Upper lobe of left lung (tissue), 6 donors: Measurements from ENCODE around the gene GALK1. TPM values are rescaled to one million over a fixed set of nuclear protein-coding genes. Genes with fewer than 3 reads are reported as not detected.
"Not testable (repeated sequence)": the region's sequence is repeated elsewhere in the genome, so short reads cannot be mapped to it uniquely, and the experiment has no call there.

Source experiments
- ATAC-seq, 2 donors: fragments of 200-7000 bp; cut with Tn5 transposase; one replicate each; pipeline ENCODE4 v1.9.1; 2022; ENCODE audit warnings: mild to moderate bottlenecking in 2 of 2, moderate library complexity in 2 of 2; ENCODE audit not compliant: low FRiP score in 2 of 2
- DNase-seq, 2 donors: peaks; one replicate each; pipeline ENCODE4 v3.0.0-alpha.2; 2019 to 2020
- H3K27ac ChIP-seq, 4 donors: fragments of 200-600 bp; sonication (generic); one replicate each; pipeline ENCODE4 v1.5.1; 2016 to 2019
- H3K27me3 ChIP-seq, 4 donors: fragments of 200-600 bp; sonication (generic); one replicate each; pipeline ENCODE4 v1.5.1; 2017 to 2019
- H3K36me3 ChIP-seq, 4 donors: fragments of 200-600 bp; sonication (generic); one replicate each; pipeline ENCODE4 v1.5.1; 2016 to 2019
- H3K4me1 ChIP-seq, 4 donors: fragments of 200-600 bp; sonication (generic); one replicate each; pipeline ENCODE4 v1.5.1; 2018 to 2019
- H3K4me3 ChIP-seq, 4 donors: fragments of 200-600 bp; sonication (generic); one replicate each; pipeline ENCODE4 v1.5.1; 2017 to 2019; ENCODE audit warnings: mild to moderate bottlenecking in 2 of 4, moderate library complexity in 1 of 4
- H3K9me3 ChIP-seq, 4 donors: fragments of 200-600 bp; sonication (generic); one replicate each; pipeline ENCODE4 v1.5.1; 2018 to 2019
- EP300 ChIP-seq, 4 donors: sonication (generic); formaldehyde crosslinking; IDR thresholded peaks; one replicate each; pipeline ENCODE4 v1.5.1; 2017; ENCODE audit warnings: antibody characterized with exemption in 4 of 4, control low read depth in 2 of 4
- POLR2A ChIP-seq, 4 donors: fragments of 450-650 bp; IDR thresholded peaks; one replicate each; pipeline ENCODE4 v1.5.1; 2016 to 2017; ENCODE audit warnings: antibody characterized with exemption in 4 of 4, mild to moderate bottlenecking in 2 of 4
- POLR2AphosphoS5 ChIP-seq, 2 donors: sonication (generic); formaldehyde crosslinking; IDR thresholded peaks; one replicate each; pipeline ENCODE4 v1.5.1; 2017; ENCODE audit warnings: antibody characterized with exemption in 2 of 2
- WGBS, 2 donors: methylation state at CpG; one replicate each; pipeline ENCODE4 v1.1.5; 2017 to 2018; 5-methylcytosine and 5-hydroxymethylcytosine counted together
- total RNA-seq, 6 donors: library from RNA; depleted of rRNA in 4 of 6; stranded (reverse); fragments of >200 nt in 4 of 6; gene quantifications; one replicate each; pipeline versions ENCODE4 v1.1.0 to v1.2.1, GENCODE V29; 2016 to 2021
- TF ChIP-seq, protein P1 (sequence below), 6 experiments: fragments of 450-650 bp in 4 of 6; fragments of 200-600 bp in 2 of 6; sonication (generic) in 2 of 6; IDR thresholded peaks; one replicate each; pipeline ENCODE4 v1.5.1; 2016 to 2019; ENCODE audit warnings: antibody characterized with exemption in 6 of 6
- donor health status: DM: no; HTN: no; CAD: no; lungs with moderate emphysema.
- donor health status: DM: no; HTN: yes; CAD: no; lungs with severe emphysema.

GALK1 gene
- total RNA-seq, 6 donors from 2014 or later = 18.9 to 65.7 (median 40.6) TPM

DNA sequence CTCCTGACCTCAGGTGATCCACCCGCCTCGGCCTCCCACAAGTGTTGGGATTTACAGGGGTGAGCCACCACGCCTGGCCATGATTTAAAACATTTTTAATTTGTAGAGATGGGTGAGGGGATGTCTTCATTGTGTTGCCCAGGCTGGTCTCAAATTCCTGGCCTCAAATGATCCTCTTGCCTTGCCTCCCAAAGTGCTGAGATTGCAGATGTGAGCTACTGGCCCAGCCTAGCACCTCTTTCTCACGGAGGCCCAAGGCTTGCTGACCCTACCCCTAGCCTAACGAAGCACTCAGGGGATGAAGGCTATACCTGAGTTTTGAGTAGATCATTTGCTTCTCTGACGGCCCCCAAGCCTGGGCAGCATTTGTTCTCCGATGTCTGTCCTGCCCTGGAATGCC is 46.2 kb upstream of the GALK1 start:
- no peaks in the 10 kb centered on the region for H3K4me1 ChIP-seq
- DNase-seq (no peak), ATAC-seq (no peak)
- H3K9me3 ChIP-seq = no peaks in the 10 kb centered on the region
- peaks cover 19 to 68% (median 60%) of the 10 kb centered on the region in 4 donors for H3K36me3 ChIP-seq
- TF ChIP-seq POLR2AphosphoS5 (IDR thresholded peaks at IDR 0.05) = no peak
- TF ChIP-seq POLR2A (IDR thresholded peaks at IDR 0.05) = no peak
- TF ChIP-seq, protein P1, sequence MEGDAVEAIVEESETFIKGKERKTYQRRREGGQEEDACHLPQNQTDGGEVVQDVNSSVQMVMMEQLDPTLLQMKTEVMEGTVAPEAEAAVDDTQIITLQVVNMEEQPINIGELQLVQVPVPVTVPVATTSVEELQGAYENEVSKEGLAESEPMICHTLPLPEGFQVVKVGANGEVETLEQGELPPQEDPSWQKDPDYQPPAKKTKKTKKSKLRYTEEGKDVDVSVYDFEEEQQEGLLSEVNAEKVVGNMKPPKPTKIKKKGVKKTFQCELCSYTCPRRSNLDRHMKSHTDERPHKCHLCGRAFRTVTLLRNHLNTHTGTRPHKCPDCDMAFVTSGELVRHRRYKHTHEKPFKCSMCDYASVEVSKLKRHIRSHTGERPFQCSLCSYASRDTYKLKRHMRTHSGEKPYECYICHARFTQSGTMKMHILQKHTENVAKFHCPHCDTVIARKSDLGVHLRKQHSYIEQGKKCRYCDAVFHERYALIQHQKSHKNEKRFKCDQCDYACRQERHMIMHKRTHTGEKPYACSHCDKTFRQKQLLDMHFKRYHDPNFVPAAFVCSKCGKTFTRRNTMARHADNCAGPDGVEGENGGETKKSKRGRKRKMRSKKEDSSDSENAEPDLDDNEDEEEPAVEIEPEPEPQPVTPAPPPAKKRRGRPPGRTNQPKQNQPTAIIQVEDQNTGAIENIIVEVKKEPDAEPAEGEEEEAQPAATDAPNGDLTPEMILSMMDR (IDR thresholded peaks at IDR 0.05) = no peak
- no peak for TF ChIP-seq EP300 (IDR thresholded peaks at IDR 0.05)
- 95% methylated on average over 7 of the region's 7 CpGs for WGBS, 2 donors
- no peaks in the 10 kb centered on the region for H3K27me3 ChIP-seq
- H3K4me3 ChIP-seq = no peak overlapping the region
- H3K27ac ChIP-seq = no peak overlapping the region

GRCh38 chr17:75810756-75811155 is 45.8 kb upstream of the GALK1 start:
- 95 to 97% methylated on average over 11 of the region's 11 CpGs for WGBS, 2 donors
- H3K9me3 ChIP-seq, H3K27ac ChIP-seq, H3K4me3 ChIP-seq, DNase-seq, ATAC-seq, H3K27me3 ChIP-seq, H3K4me1 ChIP-seq: not testable (repeated sequence)
- H3K36me3 ChIP-seq = peaks cover 19 to 64% (median 57%) of the 10 kb centered on the region in 4 donors

- H3K27me3 ChIP-seq = no peaks in the 10 kb centered on the region
- no peak overlapping the region for H3K27ac ChIP-seq
- H3K9me3 ChIP-seq = no peaks in the 10 kb centered on the region
- H3K4me3 ChIP-seq = no peak overlapping the region
- WGBS, 2 donors = 93 to 95% methylated on average over 5 of the region's 5 CpGs
- TF ChIP-seq EP300 (IDR thresholded peaks at IDR 0.05) (no peak), POLR2A (IDR thresholded peaks at IDR 0.05) (no peak), POLR2AphosphoS5 (IDR thresholded peaks at IDR 0.05) (no peak)
- TF ChIP-seq, protein P1 (IDR thresholded peaks at IDR 0.05) = no peak
- H3K4me1 ChIP-seq = no peaks in the 10 kb centered on the region
- no peak for ATAC-seq
- peaks cover 18 to 59% (median 55%) of the 10 kb centered on the region in 4 donors for H3K36me3 ChIP-seq
- DNase-seq = no peak
Observed at GRCh38 chr17:75810216-75810615, 45.2 kb upstream of the GALK1 start.

DNA sequence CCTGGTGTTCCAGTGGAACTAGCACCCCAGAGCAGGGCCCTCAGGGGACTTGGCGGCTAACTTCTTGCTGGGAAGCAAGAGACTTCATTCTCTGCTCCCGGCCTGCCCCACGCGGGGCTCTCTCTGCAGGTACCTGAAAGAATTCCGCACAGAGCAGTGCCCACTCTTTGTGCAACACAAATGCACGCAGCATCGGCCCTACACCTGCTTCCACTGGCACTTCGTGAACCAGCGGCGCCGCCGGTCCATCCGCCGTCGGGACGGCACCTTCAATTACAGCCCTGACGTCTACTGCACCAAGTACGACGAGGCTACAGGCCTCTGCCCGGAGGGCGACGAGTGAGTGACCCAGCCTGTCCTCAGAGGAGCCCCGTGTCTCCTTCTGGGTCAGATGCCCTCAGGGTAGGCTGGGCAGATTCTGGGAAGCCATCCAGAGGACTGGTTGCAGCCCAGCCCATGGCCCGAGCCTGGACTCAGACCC is 44.7 kb upstream of the GALK1 start:
- no peak overlapping the region for H3K4me3 ChIP-seq
- WGBS, 2 donors = 95 to 98% methylated on average over 19 to 24 of the region's 24 CpGs
- peaks cover 15 to 54% (median 50%) of the 10 kb centered on the region in 4 donors for H3K36me3 ChIP-seq
- DNase-seq (no peak), ATAC-seq (no peak)
- no peaks in the 10 kb centered on the region for H3K4me1 ChIP-seq
- no peaks in the 10 kb centered on the region for H3K9me3 ChIP-seq
- no peak overlapping the region for H3K27ac ChIP-seq
- H3K27me3 ChIP-seq = no peaks in the 10 kb centered on the region
- no peak for TF ChIP-seq EP300 (IDR thresholded peaks at IDR 0.05)
- no peak for TF ChIP-seq POLR2A (IDR thresholded peaks at IDR 0.05)
- no peak for TF ChIP-seq POLR2AphosphoS5 (IDR thresholded peaks at IDR 0.05)
- TF ChIP-seq, protein P1 (IDR thresholded peaks at IDR 0.05) = no peak

- peak in 1 of 2 donors; percentile 82 for ATAC-seq
- DNase-seq = no peak
- WGBS, 2 donors = 92 to 95% methylated on average over 15 to 18 of the region's 18 CpGs
- H3K36me3 ChIP-seq = peaks cover 15 to 48% (median 46%) of the 10 kb centered on the region in 4 donors
- H3K27ac ChIP-seq = no peak overlapping the region
- TF ChIP-seq POLR2A (IDR thresholded peaks at IDR 0.05) = no peak
- no peak for TF ChIP-seq EP300 (IDR thresholded peaks at IDR 0.05)
- TF ChIP-seq, protein P1 (IDR thresholded peaks at IDR 0.05) = no peak
- TF ChIP-seq POLR2AphosphoS5 (IDR thresholded peaks at IDR 0.05) = no peak
- H3K4me3 ChIP-seq = no peak overlapping the region
- no peaks in the 10 kb centered on the region for H3K9me3 ChIP-seq
- H3K27me3 ChIP-seq = no peaks in the 10 kb centered on the region
- no peaks in the 10 kb centered on the region for H3K4me1 ChIP-seq
Observed at GRCh38 chr17:75808905-75809621, 44.1 kb upstream of the GALK1 start.
